Spinal cord (tissue), 10 donors: ENCODE results near the gene CFAP157. TPM values are rescaled to one million over a fixed set of nuclear protein-coding genes. Genes with fewer than 3 reads are reported as not detected.

Experiments
- DNase-seq, 6 donors: peaks; one replicate each; pipeline versions ENCODE4 v3.0.0 to v3.0.0-alpha.2; 2013 to 2015; ENCODE audit warnings: low spot score in 6 of 6, low read depth in 4 of 6
- H3K27ac ChIP-seq: one replicate; pipeline ENCODE4 v1.5.1; 2013; ENCODE audit warnings: low read depth, low read length, control low read depth
- H3K27me3 ChIP-seq: one replicate; pipeline ENCODE4 v1.6.1; 2013; ENCODE audit warnings: low read length; ENCODE audit not compliant: control insufficient read depth, insufficient read depth
- H3K36me3 ChIP-seq: one replicate; pipeline ENCODE4 v1.6.1; 2013; ENCODE audit warnings: low read length; ENCODE audit not compliant: control insufficient read depth, insufficient read depth
- H3K4me1 ChIP-seq: one replicate; pipeline ENCODE4 v1.6.1; 2013; ENCODE audit warnings: low read length; ENCODE audit not compliant: control insufficient read depth, insufficient read depth
- H3K4me3 ChIP-seq: one replicate; pipeline ENCODE4 v1.5.1; 2013; ENCODE audit warnings: low read depth, low read length, control low read depth
- H3K9me3 ChIP-seq: one replicate; pipeline ENCODE4 v1.6.1; 2013; ENCODE audit warnings: low read length; ENCODE audit not compliant: control insufficient read depth, insufficient read depth
- WGBS: methylation state at CpG from one replicate; pipeline ENCODE4 v1.1.5; 2013; ENCODE audit warnings: missing lambda C conversion rate; ENCODE audit not compliant: insufficient coverage; 5-methylcytosine and 5-hydroxymethylcytosine counted together
- polyA plus RNA-seq, 2 donors: library from polyadenylated mRNA; unstranded; fragments of 120-200 nt; gene quantifications; one replicate each; pipeline ENCODE4 v1.2.1, GENCODE V29; 2013; ENCODE audit not compliant: insufficient read length in 2 of 2
- total RNA-seq, 2 donors: library from RNA; depleted of rRNA in 1 of 2; stranded (reverse); fragments of 120-200 nt in 1 of 2; fragments of >200 nt in 1 of 2; gene quantifications; one replicate each; pipeline versions ENCODE4 v1.2.3 to v1.2.4, GENCODE V29; 2013 to 2014
- donor health status: healthy.

CFAP157 gene
- total and polyA plus RNA-seq, 4 donors = 1.1 to 28.0 (median 25.1) TPM

- WGBS = 78% methylated on average over 2 of the region's 5 CpGs
- no peak overlapping the region for H3K4me3 ChIP-seq
- no peaks in the 10 kb centered on the region for H3K36me3 ChIP-seq
- H3K4me1 ChIP-seq = peaks cover 15% of the 10 kb centered on the region
- no peak overlapping the region for H3K27ac ChIP-seq
- no peak for DNase-seq
- no peaks in the 10 kb centered on the region for H3K27me3 ChIP-seq
- H3K9me3 ChIP-seq = no peaks in the 10 kb centered on the region
Measured at GRCh38 chr9:127700594-127701255, 6.1 kb upstream of the CFAP157 start.

- H3K36me3 ChIP-seq = no peaks in the 10 kb centered on the region
- 89% methylated on average over 6 of the region's 9 CpGs for WGBS
- DNase-seq = no peak
- no peak overlapping the region for H3K27ac ChIP-seq
- H3K4me3 ChIP-seq = no peak overlapping the region
- H3K27me3 ChIP-seq = no peaks in the 10 kb centered on the region
- H3K4me1 ChIP-seq = peaks cover 29% of the 10 kb centered on the region
- H3K9me3 ChIP-seq = no peaks in the 10 kb centered on the region
Measured at GRCh38 chr9:127703289-127703946, 3.4 kb upstream of the CFAP157 start.

DNA sequence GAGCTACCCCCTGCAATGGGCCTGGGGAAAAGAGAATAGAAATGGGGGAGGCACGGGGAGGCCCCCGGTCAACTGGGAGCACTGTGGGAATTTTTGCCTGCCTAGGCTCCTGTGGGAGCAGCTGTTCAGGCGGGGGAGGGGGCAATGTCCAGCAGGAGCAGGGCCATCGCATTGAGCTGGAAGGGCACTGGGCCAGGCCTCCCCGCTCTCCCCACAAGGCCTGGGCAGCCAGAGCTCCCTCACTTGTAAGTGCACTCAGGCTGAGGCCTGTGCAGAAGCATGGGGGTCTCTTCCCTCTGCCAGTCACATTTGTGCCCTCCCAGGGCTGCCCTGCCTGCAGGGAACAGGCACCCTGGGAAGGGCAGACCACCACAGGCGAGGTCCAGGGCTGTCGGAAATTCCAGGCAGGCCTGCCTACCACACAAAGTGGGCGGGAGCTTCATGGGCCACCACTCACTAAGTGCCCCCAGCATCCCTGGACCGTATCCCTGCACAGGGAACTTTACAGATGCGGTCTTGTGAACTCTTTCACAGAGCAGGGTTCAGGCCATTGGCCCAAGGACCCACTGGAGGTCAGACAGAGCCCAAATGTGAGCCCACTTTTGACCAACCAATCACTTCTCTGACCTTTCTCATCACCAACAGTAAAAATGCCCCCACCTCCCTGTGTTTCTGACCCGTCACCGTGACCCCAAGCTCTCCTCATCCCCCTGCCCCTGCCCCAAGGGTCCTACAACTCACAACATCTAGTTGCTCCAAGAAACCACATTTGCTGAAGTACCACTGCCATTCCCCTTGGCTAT, 1.0 kb upstream of the CFAP157 start:
- H3K36me3 ChIP-seq = peaks cover 10% of the 10 kb centered on the region
- H3K9me3 ChIP-seq = no peaks in the 10 kb centered on the region
- H3K27me3 ChIP-seq = no peaks in the 10 kb centered on the region
- no peak overlapping the region for H3K27ac ChIP-seq
- no peak overlapping the region for H3K4me3 ChIP-seq
- 69% methylated on average over 11 of the region's 12 CpGs for WGBS
- no peak for DNase-seq
- peaks cover 21% of the 10 kb centered on the region for H3K4me1 ChIP-seq

- Histone ChIP-seq H3K27ac (no peak overlapping the region), H3K4me1 (peaks cover 35% of the 10 kb centered on the region), H3K9me3 (no peaks in the 10 kb centered on the region), H3K36me3 (peaks cover 26% of the 10 kb centered on the region), H3K4me3 (no peak overlapping the region), H3K27me3 (no peaks in the 10 kb centered on the region)
- DNase-seq = no peak
- WGBS = 57% methylated on average over 5 of the region's 5 CpGs
Measured at GRCh38 chr9:127707766-127708165, 978 bp downstream of the CFAP157 start.

- Histone ChIP-seq H3K27me3 (no peaks in the 10 kb centered on the region), H3K9me3 (no peaks in the 10 kb centered on the region), H3K4me3 (no peak overlapping the region), H3K36me3 (peaks cover 36% of the 10 kb centered on the region), H3K4me1 (peaks cover 39% of the 10 kb centered on the region), H3K27ac (no peak overlapping the region)
- DNase-seq = no peak
- 94% methylated on average over 8 of the region's 8 CpGs for WGBS
Measured at GRCh38 chr9:127708952-127709587, 2.3 kb downstream of the CFAP157 start.

GRCh38 chr9:127710204-127710783, 3.5 kb downstream of the CFAP157 start:
- H3K4me3 ChIP-seq = no peak overlapping the region
- no peak overlapping the region for H3K27ac ChIP-seq
- peaks cover 39% of the 10 kb centered on the region for H3K36me3 ChIP-seq
- no peaks in the 10 kb centered on the region for H3K9me3 ChIP-seq
- 95% methylated on average over 9 of the region's 10 CpGs for WGBS
- no peak for DNase-seq
- H3K4me1 ChIP-seq = peaks cover 42% of the 10 kb centered on the region
- H3K27me3 ChIP-seq = no peaks in the 10 kb centered on the region

GRCh38 chr9:127711226-127711701, 4.5 kb downstream of the CFAP157 start:
- 52% methylated on average over 9 of the region's 9 CpGs for WGBS
- DNase-seq = no peak
- H3K36me3 ChIP-seq = peaks cover 39% of the 10 kb centered on the region
- H3K9me3 ChIP-seq = no peaks in the 10 kb centered on the region
- no peak overlapping the region for H3K27ac ChIP-seq
- H3K4me3 ChIP-seq = no peak overlapping the region
- no peaks in the 10 kb centered on the region for H3K27me3 ChIP-seq
- peaks cover 41% of the 10 kb centered on the region for H3K4me1 ChIP-seq

DNA sequence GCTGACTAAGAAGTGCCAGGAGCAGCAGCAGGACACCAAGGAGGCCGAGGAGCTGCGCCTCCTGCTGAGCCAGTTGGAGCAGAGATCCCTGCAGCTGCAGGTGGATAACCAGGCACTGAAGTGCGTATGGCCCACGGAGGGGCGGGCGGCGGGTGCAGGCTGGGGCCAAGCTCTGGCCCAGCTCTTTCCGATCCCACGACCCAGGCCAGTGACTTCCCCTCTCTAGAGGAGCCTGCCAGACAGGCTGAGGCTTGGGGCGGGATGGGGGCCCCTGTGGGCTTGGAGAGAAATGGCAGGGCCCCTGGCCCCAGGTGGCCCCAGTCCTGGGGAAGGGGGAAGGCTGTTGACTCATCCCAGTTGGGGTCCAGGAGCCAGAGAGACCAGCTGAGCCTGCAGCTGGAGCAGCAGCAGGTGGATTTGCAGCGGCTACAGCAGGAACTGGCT, 5.1 kb downstream of the CFAP157 start:
- Histone ChIP-seq H3K4me3 (no peak overlapping the region), H3K9me3 (no peaks in the 10 kb centered on the region), H3K4me1 (peaks cover 41% of the 10 kb centered on the region), H3K27me3 (no peaks in the 10 kb centered on the region), H3K27ac (no peak overlapping the region), H3K36me3 (peaks cover 39% of the 10 kb centered on the region)
- no peak for DNase-seq
- 57% methylated on average over 11 of the region's 11 CpGs for WGBS

GRCh38 chr9:127712371-127712770, 5.6 kb downstream of the CFAP157 start:
- Histone ChIP-seq H3K36me3 (peaks cover 39% of the 10 kb centered on the region), H3K4me3 (no peak overlapping the region), H3K4me1 (peaks cover 42% of the 10 kb centered on the region), H3K9me3 (no peaks in the 10 kb centered on the region), H3K27ac (no peak overlapping the region), H3K27me3 (no peaks in the 10 kb centered on the region)
- 91% methylated on average over 8 of the region's 11 CpGs for WGBS
- no peak for DNase-seq
